Kidney (tissue), 14 donors: Measurements from ENCODE around the gene ABLIM2. TPM values are rescaled to one million over a fixed set of nuclear protein-coding genes. Genes with fewer than 3 reads are reported as not detected.

Experiments used
- DNase-seq, 5 donors: peaks; one replicate each; pipeline ENCODE4 v3.0.0-alpha.2; 2013 to 2020
- FAIRE-seq: peaks from 2 replicates; lab custom pipeline; 2012; peaks lifted over from hg19 to GRCh38; lab: Jason Lieb, UNC
- H3K27ac ChIP-seq, 2 donors: one replicate each; pipeline ENCODE4 v1.7.0; 2013; ENCODE audit warnings: low read depth in 2 of 2, low read length in 2 of 2, inconsistent platforms in 1 of 2
- H3K27me3 ChIP-seq: one replicate; pipeline ENCODE4 v1.7.1; 2013; ENCODE audit warnings: low read length, inconsistent platforms; ENCODE audit not compliant: control insufficient read depth, insufficient read depth
- H3K36me3 ChIP-seq, 3 donors: one replicate each; pipeline versions ENCODE4 v1.7.0 to v1.7.1; 2013; ENCODE audit warnings: low read length in 3 of 3, control low read depth in 1 of 3, inconsistent platforms in 1 of 3; ENCODE audit not compliant: insufficient read depth in 3 of 3, control insufficient read depth in 2 of 3
- H3K4me1 ChIP-seq, 3 donors: one replicate each; pipeline versions ENCODE4 v1.7.0 to v1.7.1; 2013; ENCODE audit warnings: low read length in 3 of 3, inconsistent platforms in 1 of 3, low read depth in 1 of 3; ENCODE audit not compliant: control insufficient read depth in 2 of 3, insufficient read depth in 2 of 3
- H3K4me3 ChIP-seq, 3 donors: one replicate each; pipeline versions ENCODE4 v1.7.0 to v1.8.1; 2013; ENCODE audit warnings: low read length in 3 of 3, control low read depth in 1 of 3, inconsistent platforms in 1 of 3
- H3K9ac ChIP-seq, 3 donors: one replicate each; pipeline versions ENCODE4 v1.7.0 to v1.7.1; 2013; ENCODE audit warnings: low read length in 3 of 3, control low read depth in 1 of 3, inconsistent platforms in 1 of 3
- H3K9me3 ChIP-seq, 3 donors: one replicate each; pipeline versions ENCODE4 v1.7.0 to v1.7.1; 2013; ENCODE audit warnings: low read length in 3 of 3, control low read depth in 1 of 3, inconsistent platforms in 1 of 3; ENCODE audit not compliant: control insufficient read depth in 2 of 3, insufficient read depth in 1 of 3
- intact Hi-C: fragments of 100-400 bp; cut with DNase I; formaldehyde crosslinking; loops from one replicate; pipeline ENCODE4 v1.11.1; 2022
- polyA plus RNA-seq: library from polyadenylated mRNA; stranded (reverse); fragments of 350-450 nt; fragmentation: Illumina TruSeq; extraction: RNeasy Lipid Tissue Mini Kit (QIAGEN cat#74804); gene quantifications from one replicate; pipeline ENCODE4 v1.2.3, GENCODE V29; 2014; ENCODE audit warnings: low read depth, low replicate concordance; ENCODE audit not compliant: insufficient read depth
- total RNA-seq: library from RNA; stranded (reverse); fragmentation: NEBNext Ultra II Directional; extraction: Animal tissue kit (Norgen Biotek cat#: 25700); gene quantifications from one replicate; pipeline ENCODE4 v1.2.1, GENCODE V29; 2021
- TF ChIP-seq, protein P1 (sequence below): IDR thresholded peaks from 3 replicates; pipeline ENCODE4 v1.5.1; 2012; ENCODE audit warnings: mild to moderate bottlenecking, moderate library complexity, borderline replicate concordance; ENCODE audit not compliant: insufficient read depth; ENCODE audit errors: extremely low read depth
- donor health status: control.
- donor health status: control.
- donor health status: control.
- donor health status: control.
- donor health status: control.
- donor health status: DM: yes; HTN: yes; CAD: no.
- donor health status: Normal renal cell carcinoma (clear cell type).

Gene ABLIM2
- total and polyA plus RNA-seq, 2 donors from 2014 or later, result 9.5 to 23.3 TPM

DNA sequence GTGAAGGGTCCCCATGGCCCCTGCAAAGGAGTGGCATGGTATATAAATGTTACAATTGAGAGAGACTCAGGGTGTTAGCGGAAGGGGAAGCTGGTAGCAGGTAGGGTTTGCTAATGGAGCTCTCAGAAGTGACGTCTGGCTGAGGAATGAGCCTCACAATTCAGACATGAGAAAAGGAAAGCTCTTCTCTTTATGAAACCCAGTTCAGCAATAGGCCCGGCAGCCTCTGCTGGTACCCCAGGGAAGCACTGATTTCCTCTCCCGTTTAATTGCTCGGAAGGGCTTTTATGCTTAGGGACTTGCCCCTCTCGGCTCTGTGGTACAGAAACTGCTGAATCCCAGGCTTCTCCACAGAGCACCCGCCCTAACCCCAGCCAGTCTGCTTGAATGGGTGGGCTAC lies 199.5 kb downstream of the ABLIM2 start:
- intact Hi-C loops, result no loop called here
- H3K4me1 ChIP-seq, result peaks cover 3 to 16% (median 7%) of the 10 kb centered on the region in 3 donors
- H3K27me3 ChIP-seq, result no peaks in the 10 kb centered on the region
- TF ChIP-seq, protein P1, sequence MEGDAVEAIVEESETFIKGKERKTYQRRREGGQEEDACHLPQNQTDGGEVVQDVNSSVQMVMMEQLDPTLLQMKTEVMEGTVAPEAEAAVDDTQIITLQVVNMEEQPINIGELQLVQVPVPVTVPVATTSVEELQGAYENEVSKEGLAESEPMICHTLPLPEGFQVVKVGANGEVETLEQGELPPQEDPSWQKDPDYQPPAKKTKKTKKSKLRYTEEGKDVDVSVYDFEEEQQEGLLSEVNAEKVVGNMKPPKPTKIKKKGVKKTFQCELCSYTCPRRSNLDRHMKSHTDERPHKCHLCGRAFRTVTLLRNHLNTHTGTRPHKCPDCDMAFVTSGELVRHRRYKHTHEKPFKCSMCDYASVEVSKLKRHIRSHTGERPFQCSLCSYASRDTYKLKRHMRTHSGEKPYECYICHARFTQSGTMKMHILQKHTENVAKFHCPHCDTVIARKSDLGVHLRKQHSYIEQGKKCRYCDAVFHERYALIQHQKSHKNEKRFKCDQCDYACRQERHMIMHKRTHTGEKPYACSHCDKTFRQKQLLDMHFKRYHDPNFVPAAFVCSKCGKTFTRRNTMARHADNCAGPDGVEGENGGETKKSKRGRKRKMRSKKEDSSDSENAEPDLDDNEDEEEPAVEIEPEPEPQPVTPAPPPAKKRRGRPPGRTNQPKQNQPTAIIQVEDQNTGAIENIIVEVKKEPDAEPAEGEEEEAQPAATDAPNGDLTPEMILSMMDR, result no peak
- no peak overlapping the region for H3K27ac ChIP-seq
- no peak overlapping the region for H3K4me3 ChIP-seq
- DNase-seq (no peak), FAIRE-seq (no peak)
- no peak overlapping the region for H3K9ac ChIP-seq
- no peaks in the 10 kb centered on the region for H3K36me3 ChIP-seq
- H3K9me3 ChIP-seq, result no peaks in the 10 kb centered on the region

DNA sequence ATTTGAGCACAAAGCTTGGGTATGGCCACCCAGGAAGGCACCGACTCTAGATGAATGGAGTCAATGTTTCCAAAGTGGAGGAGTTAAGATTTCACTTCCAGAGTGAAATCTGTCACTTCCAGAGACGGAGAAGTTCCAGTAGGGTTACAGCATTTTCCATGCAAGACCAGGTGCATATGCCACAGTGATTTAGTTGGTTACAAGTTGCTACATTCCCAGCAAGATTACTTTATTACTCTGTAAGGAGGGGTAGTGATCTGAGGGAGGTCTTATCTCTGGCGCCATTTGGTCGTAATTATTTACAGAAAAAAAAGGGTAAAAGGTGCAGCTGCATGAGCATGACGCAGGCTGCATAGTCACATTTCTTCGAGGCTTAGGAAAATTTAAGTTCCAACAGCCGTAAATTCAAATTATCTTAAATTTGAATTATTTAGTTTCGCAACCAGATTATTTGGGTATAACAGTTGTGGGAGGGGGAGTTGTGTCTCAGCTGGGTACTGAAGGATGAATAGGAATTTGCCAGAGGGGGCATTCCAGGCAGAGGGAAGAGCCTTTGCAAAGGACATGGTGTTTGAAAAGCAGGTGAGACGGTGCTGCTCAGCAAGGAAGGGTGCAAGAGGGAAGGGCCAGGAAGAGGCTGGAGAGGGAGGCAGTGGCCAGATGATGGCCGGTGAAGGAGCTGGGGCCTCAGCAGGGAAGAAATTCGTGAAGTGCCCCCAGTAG lies 201.5 kb downstream of the ABLIM2 start:
- no peak for DNase-seq
- Histone ChIP-seq H3K4me3 (no peak overlapping the region), H3K27ac (no peak overlapping the region)

DNA sequence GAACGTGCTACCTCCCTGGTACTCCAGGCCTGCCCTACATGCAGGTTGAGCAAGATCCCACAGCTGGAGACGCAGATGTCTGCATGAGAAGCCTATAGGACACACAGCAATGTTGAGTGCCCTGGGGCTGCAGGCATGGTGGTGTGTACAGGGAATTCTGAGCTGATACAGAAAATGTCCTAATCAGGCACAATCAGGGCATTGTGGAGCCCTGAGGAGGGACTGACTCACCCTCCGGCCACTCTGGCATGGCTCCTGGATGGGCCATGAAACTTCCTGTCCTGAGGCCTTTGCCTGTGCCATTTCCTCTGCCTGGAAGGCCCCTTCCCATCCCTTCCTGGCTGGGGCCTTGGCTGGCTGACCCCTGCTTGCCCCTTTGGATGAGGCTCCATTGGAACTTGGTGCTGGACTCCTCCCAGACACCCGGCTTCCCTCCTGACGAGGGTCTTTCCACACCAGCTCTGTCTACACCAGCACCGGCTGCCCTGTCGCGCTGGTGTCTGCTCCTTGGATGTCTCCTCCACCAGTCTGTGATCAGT lies 202.3 kb downstream of the ABLIM2 start:
- intact Hi-C loops, result no loop called here
- no peak overlapping the region for H3K9ac ChIP-seq
- no peak overlapping the region for H3K4me3 ChIP-seq
- DNase-seq (peak in 1 of 5 donors; percentile 86), FAIRE-seq (no peak)
- no peaks in the 10 kb centered on the region for H3K27me3 ChIP-seq
- H3K27ac ChIP-seq, result peak overlapping the region in 1 of 2 donors; percentile 6
- H3K9me3 ChIP-seq, result no peaks in the 10 kb centered on the region
- TF ChIP-seq, protein P1, result no peak
- no peaks in the 10 kb centered on the region for H3K36me3 ChIP-seq
- H3K4me1 ChIP-seq, result peaks cover 3 to 16% (median 7%) of the 10 kb centered on the region in 3 donors

More for the DNA sequence above, 201.5 kb downstream of the ABLIM2 start:
- Histone ChIP-seq H3K9me3 (no peaks in the 10 kb centered on the region), H3K9ac (no peak overlapping the region), H3K36me3 (no peaks in the 10 kb centered on the region), H3K4me1 (peaks cover 3 to 16% (median 7%) of the 10 kb centered on the region in 3 donors), H3K27me3 (no peaks in the 10 kb centered on the region)
- no peak for FAIRE-seq
- TF ChIP-seq, protein P1, result no peak
- intact Hi-C loops, result no loop called here
